A549 (cell line): ENCODE measurements around the gene GABRA4.

Experiments
- CHD2 ChIP-seq: fragments of 150-350 bp; IDR thresholded peaks from 2 replicates; pipeline ENCODE4 v1.6.1; 2014; ENCODE audit warnings: low read length; ENCODE audit not compliant: partially characterized antibody
- CTCF ChIP-seq: fragments of >200 bp; sonication (Bioruptor Twin); formaldehyde crosslinking; IDR thresholded peaks from 3 replicates; pipeline ENCODE4 v1.5.1; 2016
- GATA3 ChIP-seq: IDR thresholded peaks from 2 replicates; pipeline ENCODE4 v1.6.1; 2012; ENCODE audit warnings: borderline replicate concordance
- HDAC2 ChIP-seq: fragments of 200-600 bp; sonication (generic); IDR thresholded peaks from 2 replicates; pipeline ENCODE4 v1.6.1; 2016
- JUN ChIP-seq, 2 experiments: fragments of >200 bp; sonication (Bioruptor Twin); formaldehyde crosslinking; IDR thresholded peaks; 2 replicates in 1 of 2; 3 replicates in 1 of 2; pipeline ENCODE4 v1.6.1; 2016 to 2017
- MYC ChIP-seq: IDR thresholded peaks from 2 replicates; pipeline ENCODE4 v1.6.1; 2012; ENCODE audit warnings: mild to moderate bottlenecking, inconsistent platforms, low read length, improper control_type of control experiment, borderline replicate concordance
- POLR2A ChIP-seq: IDR thresholded peaks from 2 replicates; pipeline ENCODE4 v1.6.1; 2012; ENCODE audit warnings: mild to moderate bottlenecking, low read length
- RARB ChIP-seq: fragments of 250-450 bp; sonication (Bioruptor Pico); IDR thresholded peaks from 2 replicates; pipeline ENCODE4 v1.8.0; 2021; ENCODE audit warnings: mild to moderate bottlenecking, moderate library complexity
- RCOR1 ChIP-seq: fragments of 150-350 bp; IDR thresholded peaks from 2 replicates; pipeline ENCODE4 v1.6.1; 2014; ENCODE audit warnings: antibody characterized with exemption, low read length, low read depth
- TF ChIP-seq, protein P1 (sequence below): fragments of 450-650 bp; IDR thresholded peaks from 2 replicates; pipeline ENCODE4 v1.6.1; 2014; ENCODE audit warnings: antibody characterized with exemption
- TF ChIP-seq, protein P2 (sequence below): IDR thresholded peaks from 2 replicates; pipeline ENCODE4 v1.6.1; 2012; ENCODE audit warnings: low read depth, borderline replicate concordance

DNA sequence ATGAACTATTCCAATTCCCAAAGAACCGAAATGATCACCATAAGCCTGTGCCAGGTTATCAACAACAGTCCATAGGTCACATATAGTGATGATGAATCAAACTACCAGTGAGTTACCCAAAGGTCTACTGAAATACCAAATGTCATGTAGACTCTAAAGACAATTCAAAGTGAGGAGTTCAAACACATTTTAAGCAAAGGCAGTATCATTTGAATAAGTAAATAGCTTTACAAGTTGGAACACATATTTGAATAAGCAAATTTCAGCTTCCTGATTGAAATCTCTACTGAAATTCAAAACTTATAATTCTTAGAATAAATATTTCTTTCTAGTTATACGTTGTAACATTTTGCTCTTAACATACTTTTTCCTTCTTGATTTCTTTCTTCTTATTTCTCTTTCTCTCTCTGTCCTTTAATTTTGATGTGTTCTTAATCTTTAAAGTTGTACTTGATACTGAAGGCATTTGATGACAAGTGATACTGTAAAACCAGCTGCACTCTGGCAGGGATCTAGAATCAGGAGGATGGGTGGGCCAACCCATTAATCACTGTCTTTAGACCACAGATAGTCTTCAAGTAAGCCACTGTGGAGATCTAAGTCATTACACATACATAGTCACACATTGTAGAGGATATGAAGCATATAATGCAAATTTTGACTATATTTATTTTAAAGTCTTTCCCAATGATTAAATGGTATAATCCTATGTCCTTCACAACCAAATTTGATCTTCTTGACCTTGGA is 34.5 kb downstream of the GABRA4 start:
- TF ChIP-seq CTCF (no peak), GATA3 (no peak), RCOR1 (no peak), POLR2A (no peak), MYC (no peak), CHD2 (no peak), RARB (CRISPR knock-in tag) (no peak), HDAC2 (no peak), JUN (IDR thresholded peaks at IDR 0.05) (no peak)
- TF ChIP-seq, protein P1, sequence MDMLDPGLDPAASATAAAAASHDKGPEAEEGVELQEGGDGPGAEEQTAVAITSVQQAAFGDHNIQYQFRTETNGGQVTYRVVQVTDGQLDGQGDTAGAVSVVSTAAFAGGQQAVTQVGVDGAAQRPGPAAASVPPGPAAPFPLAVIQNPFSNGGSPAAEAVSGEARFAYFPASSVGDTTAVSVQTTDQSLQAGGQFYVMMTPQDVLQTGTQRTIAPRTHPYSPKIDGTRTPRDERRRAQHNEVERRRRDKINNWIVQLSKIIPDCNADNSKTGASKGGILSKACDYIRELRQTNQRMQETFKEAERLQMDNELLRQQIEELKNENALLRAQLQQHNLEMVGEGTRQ, result no peak
- TF ChIP-seq, protein P2, sequence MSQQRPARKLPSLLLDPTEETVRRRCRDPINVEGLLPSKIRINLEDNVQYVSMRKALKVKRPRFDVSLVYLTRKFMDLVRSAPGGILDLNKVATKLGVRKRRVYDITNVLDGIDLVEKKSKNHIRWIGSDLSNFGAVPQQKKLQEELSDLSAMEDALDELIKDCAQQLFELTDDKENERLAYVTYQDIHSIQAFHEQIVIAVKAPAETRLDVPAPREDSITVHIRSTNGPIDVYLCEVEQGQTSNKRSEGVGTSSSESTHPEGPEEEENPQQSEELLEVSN, result no peak
